OCI-LY1 (cell line): ENCODE results near the gene CLEC10A.
"Not testable (repeated sequence)": the region's sequence is repeated elsewhere in the genome, so short reads cannot be mapped to it uniquely, and the experiment has no call there.

Experiments
- EZH2 ChIP-seq: fragments of 200-600 bp; sonication (generic), shearing (Covaris generic); IDR thresholded peaks from 2 replicates; pipeline ENCODE4 v1.8.0; 2017; ENCODE audit warnings: borderline replicate concordance, mixed run types, mild to moderate bottlenecking, antibody characterized with exemption, low read length, moderate library complexity, mixed read lengths
- TF ChIP-seq, protein P1 (sequence below): fragments of 200-600 bp; sonication (generic), shearing (Covaris generic); IDR thresholded peaks from 2 replicates; pipeline ENCODE4 v1.5.1; 2017; ENCODE audit warnings: mild to moderate bottlenecking, antibody characterized with exemption, low read length, moderate library complexity, mixed read lengths

GRCh38 chr17:7088442-7088841 is 8.4 kb upstream of the CLEC10A start:
- TF ChIP-seq EZH2, result not testable (repeated sequence)
- TF ChIP-seq, protein P1, sequence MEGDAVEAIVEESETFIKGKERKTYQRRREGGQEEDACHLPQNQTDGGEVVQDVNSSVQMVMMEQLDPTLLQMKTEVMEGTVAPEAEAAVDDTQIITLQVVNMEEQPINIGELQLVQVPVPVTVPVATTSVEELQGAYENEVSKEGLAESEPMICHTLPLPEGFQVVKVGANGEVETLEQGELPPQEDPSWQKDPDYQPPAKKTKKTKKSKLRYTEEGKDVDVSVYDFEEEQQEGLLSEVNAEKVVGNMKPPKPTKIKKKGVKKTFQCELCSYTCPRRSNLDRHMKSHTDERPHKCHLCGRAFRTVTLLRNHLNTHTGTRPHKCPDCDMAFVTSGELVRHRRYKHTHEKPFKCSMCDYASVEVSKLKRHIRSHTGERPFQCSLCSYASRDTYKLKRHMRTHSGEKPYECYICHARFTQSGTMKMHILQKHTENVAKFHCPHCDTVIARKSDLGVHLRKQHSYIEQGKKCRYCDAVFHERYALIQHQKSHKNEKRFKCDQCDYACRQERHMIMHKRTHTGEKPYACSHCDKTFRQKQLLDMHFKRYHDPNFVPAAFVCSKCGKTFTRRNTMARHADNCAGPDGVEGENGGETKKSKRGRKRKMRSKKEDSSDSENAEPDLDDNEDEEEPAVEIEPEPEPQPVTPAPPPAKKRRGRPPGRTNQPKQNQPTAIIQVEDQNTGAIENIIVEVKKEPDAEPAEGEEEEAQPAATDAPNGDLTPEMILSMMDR, result not testable (repeated sequence)
